CD4-positive, alpha-beta T cell treated with Interleukin-15 for 4 hours (primary cell): Measurements from ENCODE around the gene AMOTL2.

Experiments used
- DNase-seq: peaks from one replicate; pipeline ENCODE4 v3.0.0-alpha.2; 2020; ENCODE audit warnings: low spot score

Gene AMOTL2

GRCh38 chr3:134374105-134374790, at the start of gene AMOTL2:
TSS of gene AMOTL2 (minus strand) at chr3:134374447. CDS start at chr3:134371433, 3,014 bp downstream.
- DNase-seq, result no peak

GRCh38 chr3:134423153-134423552, 48.9 kb upstream of the AMOTL2 start:
- DNase-seq, result no peak

- DNase-seq, result no peak
Observed at GRCh38 chr3:134419960-134420321, 45.7 kb upstream of the AMOTL2 start.

- no peak for DNase-seq
Observed at GRCh38 chr3:134419214-134419959, 45.1 kb upstream of the AMOTL2 start.

- DNase-seq, result no peak
Observed at GRCh38 chr3:134409041-134409440, 34.8 kb upstream of the AMOTL2 start.

GRCh38 chr3:134407239-134407625, 33.0 kb upstream of the AMOTL2 start:
- no peak for DNase-seq

GRCh38 chr3:134406331-134407238, 32.3 kb upstream of the AMOTL2 start:
- DNase-seq, result no peak

GRCh38 chr3:134404366-134404885, 30.2 kb upstream of the AMOTL2 start:
- DNase-seq, result no peak

- no peak for DNase-seq
Observed at GRCh38 chr3:134397755-134398154, 23.5 kb upstream of the AMOTL2 start.

GRCh38 chr3:134395103-134395502, 20.9 kb upstream of the AMOTL2 start:
- DNase-seq, result no peak

GRCh38 chr3:134394380-134394779, 20.1 kb upstream of the AMOTL2 start:
- no peak for DNase-seq

- no peak for DNase-seq
Observed at GRCh38 chr3:134393074-134393473, 18.8 kb upstream of the AMOTL2 start.

- DNase-seq, result no peak
Observed at GRCh38 chr3:134392336-134392983, 18.2 kb upstream of the AMOTL2 start.

- no peak for DNase-seq
Observed at GRCh38 chr3:134389865-134390264, 15.6 kb upstream of the AMOTL2 start.

- no peak for DNase-seq
Observed at GRCh38 chr3:134388788-134389485, 14.7 kb upstream of the AMOTL2 start.

- no peak for DNase-seq
Observed at GRCh38 chr3:134388292-134388691, 14.0 kb upstream of the AMOTL2 start.

- DNase-seq, result no peak
Observed at GRCh38 chr3:134387293-134387692, 13.0 kb upstream of the AMOTL2 start.

- DNase-seq, result no peak
Observed at GRCh38 chr3:134384963-134385362, 10.7 kb upstream of the AMOTL2 start.

- DNase-seq, result no peak
Observed at GRCh38 chr3:134381831-134382442, 7.7 kb upstream of the AMOTL2 start.

- DNase-seq, result no peak
Observed at GRCh38 chr3:134381076-134381475, 6.8 kb upstream of the AMOTL2 start.

GRCh38 chr3:134380249-134380648, 6.0 kb upstream of the AMOTL2 start:
- no peak for DNase-seq
